ENCODE results near the gene SMARCB1. TPM values are rescaled to one million over a fixed set of nuclear protein-coding genes. Genes with fewer than 3 reads are reported as not detected.
A peak's percentile ranks its signal among the peaks of the same experiment; 100 is the strongest.

Gene SMARCB1
- total and polyA plus RNA-seq, 12 donors, result 26.8 to 73.1 (median 39.8) TPM

- 67 to 74% methylated on average over 12 of the region's 12 CpGs for WGBS, 2 donors
- intact Hi-C loops (cut with DNase I), result no loop called here
- Histone ChIP-seq H3K36me3 (peaks cover 0 to 100% (median 56%) of the 10 kb centered on the region in 9 donors), H3K27me3 (no peaks in the 10 kb centered on the region), H3K4me3 (no peak overlapping the region), H3K9me3 (no peaks in the 10 kb centered on the region), H3K27ac (no peak overlapping the region), H3K4me1 (no peaks in the 10 kb centered on the region)
- no peak for DNase-seq
- TF ChIP-seq CTCF (IDR thresholded peaks at IDR 0.05), result no peak
- ATAC-seq, result peak in 3 of 8 donors; percentile 8 to 24 (median 18)
These were observed 18.1 kb downstream of the SMARCB1 start for GRCh38 chr22:23804781-23805291.

- WGBS, 2 donors, result 94 to 100% methylated on average over 1 of the region's 1 CpG
- Histone ChIP-seq H3K27ac (no peak overlapping the region), H3K4me3 (no peak overlapping the region), H3K36me3 (peaks cover 0 to 100% (median 48%) of the 10 kb centered on the region in 9 donors), H3K9me3 (no peaks in the 10 kb centered on the region), H3K27me3 (no peaks in the 10 kb centered on the region), H3K4me1 (no peaks in the 10 kb centered on the region)
- no peak for TF ChIP-seq CTCF (IDR thresholded peaks at IDR 0.05)
- ATAC-seq (no peak), DNase-seq (no peak)
- intact Hi-C loops (cut with DNase I), result no loop called here
These were observed 20.1 kb downstream of the SMARCB1 start for GRCh38 chr22:23806837-23807236.

- no peak for DNase-seq
- peaks cover 0 to 97% (median 18%) of the 10 kb centered on the region in 9 donors for H3K36me3 ChIP-seq
- no peaks in the 10 kb centered on the region for H3K9me3 ChIP-seq
- TF ChIP-seq CTCF (IDR thresholded peaks at IDR 0.05), result no peak
- intact Hi-C loops (cut with DNase I), result no loop called here
- no peaks in the 10 kb centered on the region for H3K27me3 ChIP-seq
- H3K27ac ChIP-seq, result peak overlapping the region in 5 of 10 donors; percentile 23 to 57 (median 34)
- peaks cover 0 to 34% (median 9%) of the 10 kb centered on the region in 9 donors for H3K4me1 ChIP-seq
- WGBS, 2 donors, result 97 to 98% methylated on average over 4 of the region's 4 CpGs
- ATAC-seq, result no peak
- H3K4me3 ChIP-seq, result no peak overlapping the region
These were observed 25.6 kb downstream of the SMARCB1 start for GRCh38 chr22:23812378-23812777.

GRCh38 chr22:23815541-23816155 lies 28.9 kb downstream of the SMARCB1 start:
- no peaks in the 10 kb centered on the region for H3K27me3 ChIP-seq
- peaks cover 0 to 97% (median 35%) of the 10 kb centered on the region in 9 donors for H3K36me3 ChIP-seq
- 68 to 73% methylated on average over 10 of the region's 10 CpGs for WGBS, 2 donors
- intact Hi-C loops (cut with DNase I), result no loop called here
- peak overlapping the region; percentile 64 to 87 (median 80) for H3K27ac ChIP-seq
- no peak overlapping the region for H3K4me3 ChIP-seq
- no peak for DNase-seq
- TF ChIP-seq CTCF (IDR thresholded peaks at IDR 0.05), result no peak
- ATAC-seq, result peak in 2 of 8 donors; percentile 9 to 27
- no peaks in the 10 kb centered on the region for H3K9me3 ChIP-seq
- H3K4me1 ChIP-seq, result peaks cover 0 to 34% (median 9%) of the 10 kb centered on the region in 9 donors

Data from heart right ventricle (tissue), 16 donors.